H9 (cell line): Measurements from ENCODE around the gene PRKCG. TPM values are rescaled to one million over a fixed set of nuclear protein-coding genes. Genes with fewer than 3 reads are reported as not detected.

Source experiments
- DNase-seq: peaks from one replicate; pipeline ENCODE4 v3.0.0-alpha.2; 2017
- H2AFZ ChIP-seq: one replicate; pipeline ENCODE4 v1.6.1; 2013; ENCODE audit warnings: mild to moderate bottlenecking, low read length, control low read depth, moderate library complexity
- H2AK5ac ChIP-seq: 2 replicates; pipeline ENCODE4 v1.6.1; 2013; ENCODE audit warnings: low read length, control low read depth, mixed read lengths; ENCODE audit not compliant: insufficient read length
- H2BK120ac ChIP-seq: one replicate; pipeline ENCODE4 v1.6.1; 2013; ENCODE audit warnings: low read depth, mild to moderate bottlenecking, low read length, control low read depth, inconsistent platforms; ENCODE audit not compliant: poor library complexity, severe bottlenecking
- H2BK12ac ChIP-seq: 2 replicates; pipeline ENCODE4 v1.6.1; 2013; ENCODE audit warnings: low read length, control low read depth, mixed read lengths, low read depth; ENCODE audit not compliant: insufficient read length
- H2BK15ac ChIP-seq: 2 replicates; pipeline ENCODE4 v1.6.1; 2013; ENCODE audit warnings: low read depth, low read length, control low read depth
- H2BK20ac ChIP-seq: one replicate; pipeline ENCODE4 v1.6.1; 2013; ENCODE audit warnings: low read depth, mild to moderate bottlenecking, low read length, control low read depth, inconsistent platforms; ENCODE audit not compliant: poor library complexity, severe bottlenecking
- H2BK5ac ChIP-seq: 2 replicates; pipeline ENCODE4 v1.6.1; 2013; ENCODE audit warnings: low read length, control low read depth, mixed read lengths; ENCODE audit not compliant: insufficient read length
- H3K14ac ChIP-seq: 2 replicates; pipeline ENCODE4 v1.6.1; 2013; ENCODE audit warnings: low read length, control low read depth; ENCODE audit not compliant: insufficient read depth
- H3K18ac ChIP-seq: 2 replicates; pipeline ENCODE4 v1.6.1; 2013; ENCODE audit warnings: low read depth, mild to moderate bottlenecking, mixed read lengths, low read length, control low read depth; ENCODE audit not compliant: insufficient read length
- H3K23ac ChIP-seq: 2 replicates; pipeline ENCODE4 v1.6.1; 2013; ENCODE audit warnings: low read length, control low read depth, mixed read lengths, low read depth; ENCODE audit not compliant: insufficient read length
- H3K23me2 ChIP-seq: 2 replicates; pipeline ENCODE4 v1.6.1; 2013; ENCODE audit warnings: low read depth, mild to moderate bottlenecking, mixed read lengths, low read length, control low read depth; ENCODE audit not compliant: insufficient read length, poor library complexity, severe bottlenecking
- H3K27ac ChIP-seq: 2 replicates; pipeline ENCODE4 v1.5.1; 2013; ENCODE audit warnings: low read length, control low read depth, mixed read lengths, low read depth; ENCODE audit not compliant: insufficient read length
- H3K27me3 ChIP-seq: 2 replicates; pipeline ENCODE4 v1.6.1; 2013; ENCODE audit warnings: low read length, control low read depth, inconsistent platforms; ENCODE audit not compliant: insufficient read depth
- H3K4ac ChIP-seq: 2 replicates; pipeline ENCODE4 v1.6.1; 2013; ENCODE audit warnings: low read depth, mild to moderate bottlenecking, control low read depth, inconsistent platforms, low read length, moderate library complexity
- H3K4me1 ChIP-seq: 2 replicates; pipeline ENCODE4 v1.6.1; 2013; ENCODE audit warnings: low read length, control low read depth, inconsistent platforms; ENCODE audit not compliant: insufficient read depth
- H3K4me2 ChIP-seq: 2 replicates; pipeline ENCODE4 v1.6.1; 2013; ENCODE audit warnings: low read length, control low read depth, mixed read lengths; ENCODE audit not compliant: insufficient read length, insufficient read depth
- H3K56ac ChIP-seq: 2 replicates; pipeline ENCODE4 v1.6.1; 2013; ENCODE audit warnings: low read depth, mild to moderate bottlenecking, mixed read lengths, low read length, control low read depth; ENCODE audit not compliant: insufficient read length
- H3K79me1 ChIP-seq: 2 replicates; pipeline ENCODE4 v1.6.1; 2013; ENCODE audit warnings: low read depth, mild to moderate bottlenecking, moderate library complexity, low read length, control low read depth, inconsistent platforms; ENCODE audit not compliant: insufficient read depth, poor library complexity, severe bottlenecking
- H3K79me2 ChIP-seq: 2 replicates; pipeline ENCODE4 v1.6.1; 2013; ENCODE audit warnings: low read length, control low read depth, inconsistent platforms; ENCODE audit not compliant: insufficient read depth
- H3K9ac ChIP-seq: 2 replicates; pipeline ENCODE4 v1.6.1; 2013; ENCODE audit warnings: low read length, control low read depth, mixed read lengths; ENCODE audit not compliant: insufficient read length; ENCODE audit errors: extremely low read depth
- H3K9me3 ChIP-seq: one replicate; pipeline ENCODE4 v1.6.1; 2013; ENCODE audit warnings: low read depth, low read length, inconsistent platforms; ENCODE audit not compliant: control insufficient read depth
- H3T11ph ChIP-seq: one replicate; pipeline ENCODE4 v1.6.1; 2013; ENCODE audit warnings: mild to moderate bottlenecking, low read length, control low read depth, inconsistent platforms
- H4K20me1 ChIP-seq: one replicate; pipeline ENCODE4 v1.6.1; 2013; ENCODE audit not compliant: control insufficient read depth, insufficient read length, insufficient read depth
- H4K5ac ChIP-seq: 2 replicates; pipeline ENCODE4 v1.6.1; 2013; ENCODE audit warnings: low read depth, mild to moderate bottlenecking, mixed read lengths, low read length, control low read depth; ENCODE audit not compliant: insufficient read length
- H4K8ac ChIP-seq: replicated peaks from 2 replicates; pipeline ENCODE4 v1.6.1; 2013; ENCODE audit warnings: low read length, control low read depth, mixed read lengths, low read depth; ENCODE audit not compliant: insufficient read length
- H4K91ac ChIP-seq: 2 replicates; pipeline ENCODE4 v1.6.1; 2013; ENCODE audit warnings: low read depth, mild to moderate bottlenecking, moderate library complexity, mixed read lengths, low read length, control low read depth; ENCODE audit not compliant: insufficient read length
- H3K27ac Mint-ChIP-seq, 3 experiments: 2 replicates in 2 of 3; 3 replicates in 1 of 3; pipeline ENCODE4 v1.8.0; 2020 to 2021; ENCODE audit warnings: mixed read lengths in 3 of 3, mild to moderate bottlenecking in 1 of 3, moderate library complexity in 1 of 3
- H3K27me3 Mint-ChIP-seq: 2 replicates; pipeline ENCODE4 v1.8.0; 2021; ENCODE audit warnings: low read depth, mild to moderate bottlenecking, moderate library complexity, mixed read lengths
- H3K36me3 Mint-ChIP-seq, 3 experiments: 2 replicates in 2 of 3; 3 replicates in 1 of 3; pipeline ENCODE4 v1.8.0; 2020 to 2021; ENCODE audit warnings: low read depth in 3 of 3, mixed read lengths in 3 of 3; ENCODE audit not compliant: insufficient read depth in 1 of 3
- H3K4me1 Mint-ChIP-seq, 2 experiments: 2 replicates each; pipeline ENCODE4 v1.8.0; 2020; ENCODE audit warnings: mixed read lengths in 2 of 2
- H3K4me3 Mint-ChIP-seq, 2 experiments: 2 replicates in 1 of 2; 3 replicates in 1 of 2; pipeline ENCODE4 v1.8.0; 2020 to 2021; ENCODE audit warnings: mild to moderate bottlenecking in 2 of 2, mixed read lengths in 2 of 2, moderate library complexity in 1 of 2
- H3K9me3 Mint-ChIP-seq, 2 experiments: 2 replicates in 1 of 2; 3 replicates in 1 of 2; pipeline ENCODE4 v1.8.0; 2020; ENCODE audit warnings: mild to moderate bottlenecking in 2 of 2, mixed read lengths in 2 of 2, moderate library complexity in 1 of 2
- CTCF ChIP-seq: fragments of 200-600 bp; sonication (generic); conservative IDR thresholded peaks from 3 replicates; pipeline ENCODE4 v1.8.0; 2021; ENCODE audit warnings: antibody characterized with exemption, mild to moderate bottlenecking
- WGBS: extraction: QIAGEN DNeasy Blood & Tissue Kit; methylation state at CpG from one replicate; pipeline ENCODE4 v1.1.7; 2013; ENCODE audit warnings: missing lambda C conversion rate, low lambda C conversion rate, mixed read lengths; ENCODE audit not compliant: insufficient read length; ENCODE audit errors: extremely low coverage; 5-methylcytosine and 5-hydroxymethylcytosine counted together
- total RNA-seq: library from RNA; stranded (reverse); gene quantifications from 2 replicates; pipeline ENCODE4 v1.2.1, GENCODE V29; 2021

The PRKCG gene
- total RNA-seq, 1 experiment from 2014 or later: 8.8 TPM

GRCh38 chr19:53865523-53865917 lies 16.5 kb upstream of the PRKCG start:
- DNase-seq: no peak

More at GRCh38 chr19:53865523-53865917, 16.5 kb upstream of the PRKCG start:
- Histone ChIP-seq H3K79me1 (no peaks in the 10 kb centered on the region), H3K23me2 (peaks cover 15% of the 10 kb centered on the region), H3K18ac (peak overlapping the region; percentile 99), H2BK12ac (no peak overlapping the region), H2BK5ac (no peak overlapping the region), H2AK5ac (no peak overlapping the region), H2AFZ (no peak overlapping the region), H3K79me2 (peaks cover under 1% of the 10 kb centered on the region; the same call in 1 of the 2 replicates), H3K23ac (no peak overlapping the region), H4K20me1 (no peaks in the 10 kb centered on the region), H3K14ac (peak overlapping the region; percentile 99), H3T11ph (no peak overlapping the region), H3K27me3 (no peaks in the 10 kb centered on the region), H4K8ac (no peak overlapping the region), H2BK15ac (no peak overlapping the region), H3K9me3 (no peaks in the 10 kb centered on the region), H3K27ac (no peak overlapping the region), H3K4me2 (peak overlapping the region; percentile 63), H4K5ac (no peak overlapping the region), H2BK120ac (no peak overlapping the region), H4K91ac (peak overlapping the region; percentile 1), H3K56ac (no peak overlapping the region), H3K4ac (no peak overlapping the region), H3K4me1 (peaks cover 2% of the 10 kb centered on the region; the same call in 1 of the 2 replicates), H2BK20ac (no peak overlapping the region), H3K9ac (peak overlapping the region; percentile 86)
- Mint-ChIP-seq H3K27me3 (peaks cover 12% of the 10 kb centered on the region), H3K36me3 (peaks cover 1 to 4% (median 2%) of the 10 kb centered on the region in 3 experiments; a peak in 6 of 7 replicates), H3K9me3 (no peaks in the 10 kb centered on the region), H3K27ac (peak overlapping the region; percentile 83 to 94 (median 91); a peak in 6 of 7 replicates), H3K4me1 (peaks cover 17 to 22% of the 10 kb centered on the region in 2 experiments), H3K4me3 (peak overlapping the region; percentile 88 to 92)
- no peak for TF ChIP-seq CTCF
- no CpG with 5 or more reads among the region's 9 CpGs for WGBS
